ENCODE results near the gene ABCB10.
A peak's percentile ranks its signal among the peaks of the same experiment; 100 is the strongest.

ABCB10 gene

GRCh38 chr1:229582011-229582694 is 23.6 kb upstream of the ABCB10 start:
- TF ChIP-seq CTCF (conservative IDR thresholded peaks at IDR 0.05; ENCODE audit: low read depth, low read length) = no peak
- DNase-seq (ENCODE audit: low read depth) = peak; percentile 75
- no peak overlapping the region for H3K4me3 ChIP-seq (ENCODE audit: low read depth, low read length)

- no peak overlapping the region for H3K4me3 ChIP-seq (ENCODE audit: low read depth, low read length)
- no peak for TF ChIP-seq CTCF (conservative IDR thresholded peaks at IDR 0.05; ENCODE audit: low read depth, low read length)
Observed at GRCh38 chr1:229581485-229581884, 23.0 kb upstream of the ABCB10 start.

GRCh38 chr1:229579059-229579673 is 20.7 kb upstream of the ABCB10 start:
- peak overlapping the region; percentile 38 for H3K4me3 ChIP-seq (ENCODE audit: low read depth, low read length)
- DNase-seq (ENCODE audit: low read depth) = peak; percentile 67
- no peak for TF ChIP-seq CTCF (conservative IDR thresholded peaks at IDR 0.05; ENCODE audit: low read depth, low read length)

More at GRCh38 chr1:229581485-229581884, 23.0 kb upstream of the ABCB10 start:
- DNase-seq (ENCODE audit: low read depth) = no peak

GRCh38 chr1:229578168-229579058 is 19.9 kb upstream of the ABCB10 start:
- peak; percentile 23 for TF ChIP-seq CTCF (conservative IDR thresholded peaks at IDR 0.05; ENCODE audit: low read depth, low read length)
- no peak overlapping the region for H3K4me3 ChIP-seq (ENCODE audit: low read depth, low read length)
- DNase-seq (ENCODE audit: low read depth) = no peak

GRCh38 chr1:229574679-229575442 is 16.4 kb upstream of the ABCB10 start:
- no peak for TF ChIP-seq CTCF (conservative IDR thresholded peaks at IDR 0.05; ENCODE audit: low read depth, low read length)
- no peak overlapping the region for H3K4me3 ChIP-seq (ENCODE audit: low read depth, low read length)
- DNase-seq (ENCODE audit: low read depth) = no peak

GRCh38 chr1:229572286-229572685 is 13.8 kb upstream of the ABCB10 start:
- DNase-seq (ENCODE audit: low read depth) = no peak
- H3K4me3 ChIP-seq (ENCODE audit: low read depth, low read length) = no peak overlapping the region
- TF ChIP-seq CTCF (conservative IDR thresholded peaks at IDR 0.05; ENCODE audit: low read depth, low read length) = no peak

All from choroid plexus epithelial cell (primary cell).